Body of pancreas (tissue), 4 donors: ENCODE results near the gene PLEK. TPM values are rescaled to one million over a fixed set of nuclear protein-coding genes. Genes with fewer than 3 reads are reported as not detected.
"Not testable (repeated sequence)": the region's sequence is repeated elsewhere in the genome, so short reads cannot be mapped to it uniquely, and the experiment has no call there.

ENCODE experiments used
- ATAC-seq: fragments of 150-250 bp; one replicate; pipeline ENCODE4 v1.9.1; 2016
- DNase-seq, 4 donors: peaks; one replicate each; pipeline ENCODE4 v3.0.0-alpha.2; 2019
- H3K27ac ChIP-seq, 4 donors: fragments of 200-600 bp; sonication (generic); 1 replicate in 3 of 4; 2 replicates in 1 of 4; pipeline versions ENCODE4 v1.5.1 to v1.6.1; 2016 to 2019; ENCODE audit warnings: mild to moderate bottlenecking in 1 of 4, mixed read lengths in 1 of 4, moderate library complexity in 1 of 4
- H3K27me3 ChIP-seq, 2 donors: fragments of 200-600 bp; sonication (generic); one replicate each; pipeline ENCODE4 v1.6.0; 2016; ENCODE audit warnings: mild to moderate bottlenecking in 1 of 2
- H3K36me3 ChIP-seq, 2 donors: fragments of 200-600 bp; sonication (generic); replicated peaks in 1 of 2; 2 replicates each; pipeline ENCODE4 v1.5.1; 2016; ENCODE audit warnings: low read depth in 2 of 2; ENCODE audit not compliant: insufficient read depth in 1 of 2
- H3K4me1 ChIP-seq: fragments of 200-600 bp; sonication (generic); one replicate; pipeline ENCODE4 v1.6.0; 2016
- H3K4me3 ChIP-seq, 2 donors: fragments of 200-600 bp; sonication (generic); 1 replicate in 1 of 2; 2 replicates in 1 of 2; pipeline ENCODE4 v1.5.1; 2016 to 2019
- H3K9me3 ChIP-seq, 3 donors: fragments of 200-600 bp; sonication (generic); 1 replicate in 2 of 3; 2 replicates in 1 of 3; pipeline ENCODE4 v1.5.1; 2016
- CTCF ChIP-seq, 7 experiments: fragments of 450-650 bp in 4 of 7; fragments of 200-600 bp in 3 of 7; sonication (generic) in 3 of 7; IDR thresholded peaks; one replicate each; pipeline ENCODE4 v1.5.1; 2016 to 2019; ENCODE audit warnings: antibody characterized with exemption in 7 of 7
- POLR2A ChIP-seq, 3 donors: fragments of 450-650 bp; IDR thresholded peaks; one replicate each; pipeline ENCODE4 v1.6.1; 2016; ENCODE audit warnings: antibody characterized with exemption in 3 of 3, mild to moderate bottlenecking in 2 of 3
- WGBS, 2 donors: methylation state at CpG; one replicate each; pipeline ENCODE4 v1.1.5; 2017; 5-methylcytosine and 5-hydroxymethylcytosine counted together
- intact Hi-C: fragments of 100-400 bp; cut with DNase I; formaldehyde crosslinking; loops from one replicate; pipeline ENCODE4 v1.15.1; 2023
- total RNA-seq, 2 donors: library from RNA; depleted of rRNA; stranded (reverse); fragments of >200 nt; gene quantifications; one replicate each; pipeline ENCODE4 v1.1.0, GENCODE V29; 2016

PLEK gene
- total RNA-seq, 2 donors from 2014 or later, result 1.8 to 3.0 TPM

DNA sequence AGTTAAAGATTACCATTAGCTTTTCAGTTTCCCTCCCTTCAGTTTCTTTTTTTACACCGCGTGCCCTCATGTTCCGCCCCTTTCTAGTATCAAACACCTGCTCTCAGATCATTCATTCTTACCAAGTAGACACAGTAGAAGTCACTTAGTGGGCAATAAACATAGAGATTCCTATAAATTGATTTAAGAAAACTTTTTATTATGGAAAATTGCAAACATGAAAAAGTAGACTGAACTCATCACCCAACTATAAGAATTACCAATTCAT, 24.1 kb upstream of the PLEK start:
- Histone ChIP-seq H3K4me1 (no peaks in the 10 kb centered on the region), H3K36me3 (no peaks in the 10 kb centered on the region), H3K4me3 (no peak overlapping the region), H3K27me3 (no peaks in the 10 kb centered on the region), H3K27ac (no peak overlapping the region), H3K9me3 (no peaks in the 10 kb centered on the region)
- WGBS, 2 donors, result 44 to 45% methylated on average over 3 of the region's 3 CpGs
- TF ChIP-seq CTCF (IDR thresholded peaks at IDR 0.05), result no peak
- TF ChIP-seq POLR2A (IDR thresholded peaks at IDR 0.05), result no peak
- no peak for DNase-seq
- intact Hi-C loops, result no loop called here
- ATAC-seq, result no peak

- ATAC-seq, result no peak
- Histone ChIP-seq H3K27ac (no peak overlapping the region), H3K4me1 (no peaks in the 10 kb centered on the region), H3K9me3 (no peaks in the 10 kb centered on the region), H3K36me3 (no peaks in the 10 kb centered on the region), H3K4me3 (no peak overlapping the region), H3K27me3 (no peaks in the 10 kb centered on the region)
- DNase-seq, result no peak
- intact Hi-C loops, result no loop called here
- TF ChIP-seq CTCF (IDR thresholded peaks at IDR 0.05), result no peak
- TF ChIP-seq POLR2A (IDR thresholded peaks at IDR 0.05), result no peak
- 41 to 67% methylated on average over 4 of the region's 4 CpGs for WGBS, 2 donors
Observed at GRCh38 chr2:68341583-68341982, 23.5 kb upstream of the PLEK start.

GRCh38 chr2:68342470-68342869, 22.6 kb upstream of the PLEK start:
- H3K4me3 ChIP-seq, result no peak overlapping the region
- no peak for DNase-seq
- no peaks in the 10 kb centered on the region for H3K9me3 ChIP-seq
- no peaks in the 10 kb centered on the region for H3K4me1 ChIP-seq
- intact Hi-C loops, result no loop called here
- H3K27me3 ChIP-seq, result no peaks in the 10 kb centered on the region
- no peaks in the 10 kb centered on the region for H3K36me3 ChIP-seq
- ATAC-seq, result no peak
- WGBS, 2 donors, result 69 to 94% methylated on average over 1 of the region's 1 CpG
- TF ChIP-seq CTCF (IDR thresholded peaks at IDR 0.05) (no peak), POLR2A (IDR thresholded peaks at IDR 0.05) (no peak)
- no peak overlapping the region for H3K27ac ChIP-seq

- no peaks in the 10 kb centered on the region for H3K27me3 ChIP-seq
- H3K9me3 ChIP-seq, result no peaks in the 10 kb centered on the region
- H3K4me1 ChIP-seq, result no peaks in the 10 kb centered on the region
- ATAC-seq (no peak), DNase-seq (no peak)
- no peaks in the 10 kb centered on the region for H3K36me3 ChIP-seq
- H3K4me3 ChIP-seq, result no peak overlapping the region
- 54 to 67% methylated on average over 1 of the region's 1 CpG for WGBS, 2 donors
- no peak overlapping the region for H3K27ac ChIP-seq
- intact Hi-C loops, result no loop called here
- TF ChIP-seq CTCF (IDR thresholded peaks at IDR 0.05), result no peak
- no peak for TF ChIP-seq POLR2A (IDR thresholded peaks at IDR 0.05)
Observed at GRCh38 chr2:68344031-68344430, 21.1 kb upstream of the PLEK start.

DNA sequence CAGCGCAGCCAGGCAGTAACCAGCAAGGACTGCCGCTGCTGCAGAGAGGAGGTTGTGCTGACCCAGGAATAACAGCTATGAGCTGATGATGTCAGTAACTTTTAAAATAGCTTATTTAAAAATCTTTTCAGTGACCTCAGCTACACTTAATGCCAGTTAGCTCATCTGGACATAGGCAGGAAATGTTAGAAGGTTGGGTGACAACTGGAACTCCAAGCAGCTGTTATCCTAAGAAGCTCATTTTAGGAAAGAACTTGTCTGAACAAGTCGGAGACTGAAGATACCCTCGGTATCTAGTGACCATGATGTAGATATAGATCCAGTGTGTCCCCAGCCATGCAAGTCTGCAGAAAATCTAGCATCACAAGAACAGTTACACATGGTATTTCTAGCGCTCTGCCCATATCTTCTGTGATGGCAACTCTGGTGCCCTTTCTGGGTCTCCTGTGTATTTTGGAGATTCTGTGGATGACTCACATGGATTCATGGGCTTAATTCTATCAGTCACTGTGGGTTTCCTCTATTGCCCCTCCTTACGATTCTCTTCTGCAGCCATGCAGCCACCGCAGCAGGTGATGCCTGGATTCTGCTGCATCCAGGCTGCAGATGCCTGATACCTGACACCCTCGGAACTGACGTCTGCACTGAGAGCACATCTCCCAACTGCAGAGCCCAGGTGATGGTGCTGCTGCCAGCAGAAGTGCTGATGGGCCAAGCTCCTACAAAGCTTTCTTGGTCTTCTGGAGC, 19.8 kb upstream of the PLEK start:
- no peak for DNase-seq
- H3K4me1 ChIP-seq, result no peaks in the 10 kb centered on the region
- H3K27ac ChIP-seq, result no peak overlapping the region
- intact Hi-C loops, result no loop called here
- WGBS, 2 donors, result 75 to 76% methylated on average over 7 to 9 of the region's 9 CpGs
- H3K27me3 ChIP-seq, result no peaks in the 10 kb centered on the region
- H3K4me3 ChIP-seq, result no peak overlapping the region
- no peaks in the 10 kb centered on the region for H3K9me3 ChIP-seq
- no peak for TF ChIP-seq POLR2A (IDR thresholded peaks at IDR 0.05)
- TF ChIP-seq CTCF (IDR thresholded peaks at IDR 0.05), result no peak
- H3K36me3 ChIP-seq, result no peaks in the 10 kb centered on the region
- no peak for ATAC-seq

- WGBS, 2 donors, result 70 to 77% methylated on average over 4 of the region's 4 CpGs
- H3K9me3 ChIP-seq, intact Hi-C loops, ATAC-seq, H3K36me3 ChIP-seq, H3K27ac ChIP-seq, H3K4me3 ChIP-seq, H3K4me1 ChIP-seq, H3K27me3 ChIP-seq, DNase-seq: not testable (repeated sequence)
Observed at GRCh38 chr2:68349091-68349490, 16.0 kb upstream of the PLEK start.
